Stimulated activated naive CD8-positive, alpha-beta T cell treated with anti-CD3 and anti-CD28 coated beads, Interleukin-15, Interleukin-2, amounts not matched to agents 100 U/mL and 50 U/mL, for 24 hours (primary cell): Measurements from ENCODE around the gene LSM7.
"Not testable (repeated sequence)": the region's sequence is repeated elsewhere in the genome, so short reads cannot be mapped to it uniquely, and the experiment has no call there.

Source experiments
- ATAC-seq: fragments of 150-1000 bp; cut with Tn5 transposase; one replicate; pipeline ENCODE4 v1.10.0; 2021
- DNase-seq: peaks from one replicate; pipeline ENCODE4 v3.0.0; 2021

The LSM7 gene

GRCh38 chr19:2296141-2296540 is 32.2 kb downstream of the LSM7 start:
- ATAC-seq = no peak
- no peak for DNase-seq

GRCh38 chr19:2294687-2295335 is 33.6 kb downstream of the LSM7 start:
- no peak for DNase-seq
- no peak for ATAC-seq

DNA sequence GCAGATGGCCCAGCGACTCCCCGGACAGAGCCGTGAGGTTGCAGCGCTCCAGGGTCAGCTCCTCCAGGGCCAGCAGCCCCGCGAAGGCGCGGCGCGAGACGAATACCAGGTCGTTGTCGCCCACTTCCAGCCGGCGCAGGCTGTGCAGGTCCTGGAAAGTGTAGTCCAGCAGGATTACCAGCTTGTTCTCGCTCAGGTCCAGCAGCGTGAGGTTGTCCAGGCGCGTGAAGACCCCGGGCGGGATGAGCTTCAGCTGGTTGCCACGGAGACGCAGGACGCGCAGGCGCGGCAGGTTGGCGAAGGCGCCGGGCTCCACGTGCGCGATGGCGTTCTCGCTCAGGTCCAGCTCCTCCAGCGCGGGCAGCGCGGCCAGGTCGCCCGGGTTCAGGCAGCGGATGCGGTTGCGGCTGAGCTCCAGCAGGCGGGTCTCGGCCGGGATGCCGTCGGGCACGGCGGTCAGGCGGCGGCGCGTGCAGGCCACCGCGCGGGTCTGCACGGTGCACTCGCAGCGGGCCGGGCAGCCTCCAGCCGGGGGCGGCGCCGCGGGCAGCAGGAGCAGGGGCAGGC is 37.1 kb downstream of the LSM7 start:
- ATAC-seq = no peak
- no peak for DNase-seq

GRCh38 chr19:2290441-2291184 is 37.8 kb downstream of the LSM7 start:
- DNase-seq = no peak

GRCh38 chr19:2289714-2290435 is 38.5 kb downstream of the LSM7 start:
- DNase-seq (peak; percentile 50), ATAC-seq (peak; percentile 20)

More at GRCh38 chr19:2290441-2291184, 37.8 kb downstream of the LSM7 start:
- ATAC-seq = no peak

- DNase-seq (no peak), ATAC-seq (no peak)
Measured at GRCh38 chr19:2288818-2289713, 39.3 kb downstream of the LSM7 start.

DNA sequence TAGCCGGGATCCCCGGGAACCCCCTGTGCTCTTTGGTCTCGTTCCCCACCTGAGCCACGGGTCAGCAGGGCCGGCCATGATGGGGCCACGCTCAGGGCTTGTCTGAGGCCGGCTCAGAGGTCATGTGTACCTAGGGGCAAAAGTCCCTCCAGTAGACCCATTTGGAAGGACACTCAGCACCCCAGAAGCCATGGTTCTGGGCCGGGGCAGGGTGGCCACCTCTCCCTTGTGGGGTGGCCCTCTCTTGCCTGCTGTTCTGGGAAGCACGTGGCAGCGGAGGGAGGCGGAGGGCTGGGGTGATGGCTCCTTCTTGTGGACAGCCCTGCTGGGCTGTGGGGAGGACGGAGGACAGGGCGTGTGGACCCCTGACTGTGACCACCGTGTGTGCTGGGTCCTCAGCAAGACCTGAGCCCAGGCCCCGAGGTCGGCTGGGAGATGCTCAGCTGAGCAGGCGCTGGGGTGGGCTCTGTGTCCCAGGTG is 40.0 kb downstream of the LSM7 start:
- no peak for DNase-seq
- no peak for ATAC-seq

- DNase-seq (no peak), ATAC-seq (no peak)
Measured at GRCh38 chr19:2287585-2288337, 40.6 kb downstream of the LSM7 start.

- ATAC-seq (no peak), DNase-seq (no peak)
Measured at GRCh38 chr19:2286402-2287140, 41.8 kb downstream of the LSM7 start.

DNA sequence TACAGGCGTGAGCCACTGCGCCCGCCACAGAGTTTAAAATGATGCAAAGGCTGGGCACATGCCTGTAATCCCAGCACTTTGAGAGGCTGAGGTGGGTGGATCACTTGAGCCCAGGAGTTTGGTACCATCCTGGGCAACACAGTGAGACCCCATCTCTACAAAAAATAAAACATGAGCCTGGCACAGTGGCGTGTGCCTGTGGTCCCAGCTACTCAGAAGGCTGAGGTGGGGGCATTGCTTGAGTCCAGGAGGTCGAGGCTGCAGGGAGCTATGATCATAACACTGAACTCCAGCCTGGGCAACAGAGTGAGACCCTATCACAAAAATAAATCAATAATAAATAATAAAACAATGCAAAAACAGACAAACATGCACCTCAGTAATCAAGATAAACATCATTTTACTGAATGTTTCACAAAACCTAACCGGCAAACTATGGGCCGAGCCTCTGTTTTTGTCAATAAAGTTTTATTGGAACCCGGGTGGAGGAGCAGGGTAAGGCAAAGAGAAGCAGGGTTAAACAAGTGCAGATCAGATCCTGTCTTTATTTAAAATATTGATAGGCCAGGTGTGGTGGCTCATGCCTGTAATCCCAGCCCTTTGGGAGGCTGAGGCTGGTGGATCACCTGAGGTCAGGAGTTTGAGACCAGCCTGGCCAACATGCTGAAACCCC is 44.4 kb downstream of the LSM7 start:
- no peak for DNase-seq
- no peak for ATAC-seq

GRCh38 chr19:2282862-2283237 is 45.5 kb downstream of the LSM7 start:
- no peak for ATAC-seq
- no peak for DNase-seq

GRCh38 chr19:2282062-2282861 is 46.1 kb downstream of the LSM7 start, which contains the start of gene PEAK3:
Gene PEAK3 (minus strand): TSS chr19:2282175. CDS start chr19:2280931, 1,244 bp downstream.
- DNase-seq (peak; percentile 57), ATAC-seq (peak; percentile 21)

- not testable (repeated sequence) for DNase-seq, ATAC-seq
Measured at GRCh38 chr19:2281265-2282061, 46.9 kb downstream of the LSM7 start.

GRCh38 chr19:2280633-2281264 is 47.6 kb downstream of the LSM7 start:
- ATAC-seq (no peak), DNase-seq (no peak)

GRCh38 chr19:2278459-2279158 is 49.8 kb downstream of the LSM7 start:
- DNase-seq (no peak), ATAC-seq (no peak)

- ATAC-seq (no peak), DNase-seq (no peak)
Measured at GRCh38 chr19:2277138-2277537, 51.2 kb downstream of the LSM7 start.
